HFFc6 (cell line): ENCODE results near the gene SETBP1. TPM values are rescaled to one million over a fixed set of nuclear protein-coding genes. Genes with fewer than 3 reads are reported as not detected.

ENCODE experiments used
- DNase-seq: peaks from one replicate; pipeline ENCODE4 v3.0.0-alpha.2; 2018
- H3K27ac Mint-ChIP-seq: 2 replicates; pipeline ENCODE4 v1.8.0; 2020; ENCODE audit warnings: mild to moderate bottlenecking, mixed read lengths
- H3K27me3 Mint-ChIP-seq: 2 replicates; pipeline ENCODE4 v1.8.0; 2021; ENCODE audit warnings: mild to moderate bottlenecking, moderate library complexity, mixed read lengths; ENCODE audit not compliant: insufficient read depth
- H3K36me3 Mint-ChIP-seq: 2 replicates; pipeline ENCODE4 v1.8.0; 2021; ENCODE audit warnings: low read depth, mixed read lengths
- H3K4me1 Mint-ChIP-seq: 2 replicates; pipeline ENCODE4 v1.8.0; 2020; ENCODE audit warnings: low read depth, mixed read lengths
- H3K4me3 Mint-ChIP-seq: 2 replicates; pipeline ENCODE4 v1.8.0; 2020; ENCODE audit warnings: mild to moderate bottlenecking, moderate library complexity, mixed read lengths
- H3K9me3 Mint-ChIP-seq: 2 replicates; pipeline ENCODE4 v1.8.0; 2020; ENCODE audit warnings: mild to moderate bottlenecking, mixed read lengths
- total RNA-seq, 6 experiments: library from RNA; stranded (reverse); fragmentation: NEBNext Ultra II Directional; extraction: Animal tissue kit (Norgen Biotek cat#: 25700); gene quantifications; 2 replicates in 1 of 6; 3 replicates in 5 of 6; pipeline ENCODE4 v1.2.3, GENCODE V29; 2021
- TF ChIP-seq, protein P1 (sequence below): fragments of 200-600 bp; sonication (generic); IDR thresholded peaks from 2 replicates; pipeline ENCODE4 v1.5.0; 2021; ENCODE audit warnings: antibody characterized with exemption, mild to moderate bottlenecking

SETBP1 gene
- total RNA-seq, 6 experiments from 2014 or later, result 0.03 to 0.40 (median 0.09) TPM

DNA sequence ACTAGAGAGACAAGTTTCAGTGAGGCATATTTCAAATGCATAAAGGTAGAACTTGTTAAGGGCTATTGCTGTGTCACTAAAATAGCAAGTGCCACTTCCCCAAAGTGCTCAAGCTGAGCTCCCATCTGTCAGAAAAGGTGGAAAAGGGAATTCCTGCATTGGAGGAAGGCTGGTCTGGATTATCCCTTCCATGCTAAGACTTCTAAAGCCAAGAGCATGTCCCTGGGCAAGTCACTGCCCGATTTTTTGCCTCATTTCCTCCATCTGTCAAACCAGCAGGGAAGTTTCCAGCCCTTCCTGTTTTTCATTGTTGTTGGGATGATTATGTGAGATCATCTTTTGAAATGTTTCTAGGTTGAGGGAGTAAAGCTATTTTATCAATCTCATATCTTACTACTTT lies 175.5 kb downstream of the SETBP1 start:
- H3K27me3 Mint-ChIP-seq, result peaks cover 6% of the 10 kb centered on the region; the same call in 1 of the 2 replicates
- DNase-seq, result no peak
- no peak overlapping the region for H3K4me3 Mint-ChIP-seq
- TF ChIP-seq, protein P1, sequence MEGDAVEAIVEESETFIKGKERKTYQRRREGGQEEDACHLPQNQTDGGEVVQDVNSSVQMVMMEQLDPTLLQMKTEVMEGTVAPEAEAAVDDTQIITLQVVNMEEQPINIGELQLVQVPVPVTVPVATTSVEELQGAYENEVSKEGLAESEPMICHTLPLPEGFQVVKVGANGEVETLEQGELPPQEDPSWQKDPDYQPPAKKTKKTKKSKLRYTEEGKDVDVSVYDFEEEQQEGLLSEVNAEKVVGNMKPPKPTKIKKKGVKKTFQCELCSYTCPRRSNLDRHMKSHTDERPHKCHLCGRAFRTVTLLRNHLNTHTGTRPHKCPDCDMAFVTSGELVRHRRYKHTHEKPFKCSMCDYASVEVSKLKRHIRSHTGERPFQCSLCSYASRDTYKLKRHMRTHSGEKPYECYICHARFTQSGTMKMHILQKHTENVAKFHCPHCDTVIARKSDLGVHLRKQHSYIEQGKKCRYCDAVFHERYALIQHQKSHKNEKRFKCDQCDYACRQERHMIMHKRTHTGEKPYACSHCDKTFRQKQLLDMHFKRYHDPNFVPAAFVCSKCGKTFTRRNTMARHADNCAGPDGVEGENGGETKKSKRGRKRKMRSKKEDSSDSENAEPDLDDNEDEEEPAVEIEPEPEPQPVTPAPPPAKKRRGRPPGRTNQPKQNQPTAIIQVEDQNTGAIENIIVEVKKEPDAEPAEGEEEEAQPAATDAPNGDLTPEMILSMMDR, result no peak
- no peaks in the 10 kb centered on the region; the same call in 1 of the 2 replicates for H3K9me3 Mint-ChIP-seq
- H3K4me1 Mint-ChIP-seq, result no peaks in the 10 kb centered on the region
- no peak overlapping the region for H3K27ac Mint-ChIP-seq
- no peaks in the 10 kb centered on the region for H3K36me3 Mint-ChIP-seq

DNA sequence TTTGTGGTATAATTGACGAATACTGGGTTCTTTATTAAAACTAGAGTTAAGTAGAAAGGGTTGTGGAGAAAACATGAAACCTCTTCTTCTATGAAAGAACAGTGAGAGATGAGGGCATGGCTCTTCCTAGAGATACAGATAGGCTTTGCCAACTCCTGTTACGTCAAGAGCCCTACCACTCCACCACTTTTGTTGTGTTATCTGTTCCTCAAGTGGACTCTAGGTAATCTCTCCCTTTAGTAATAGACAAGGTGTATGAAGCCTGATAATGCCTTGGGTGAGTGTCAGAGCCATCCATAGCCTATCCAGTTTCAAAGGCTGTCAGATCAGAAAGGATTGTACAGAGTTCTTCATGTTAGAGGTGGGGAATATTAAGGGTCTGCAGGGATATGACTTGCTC lies 176.4 kb downstream of the SETBP1 start:
- Mint-ChIP-seq H3K4me1 (no peaks in the 10 kb centered on the region), H3K27ac (no peak overlapping the region), H3K4me3 (no peak overlapping the region), H3K27me3 (peaks cover 6% of the 10 kb centered on the region; the same call in 1 of the 2 replicates), H3K36me3 (no peaks in the 10 kb centered on the region), H3K9me3 (no peaks in the 10 kb centered on the region; the same call in 1 of the 2 replicates)
- TF ChIP-seq, protein P1, result no peak
- DNase-seq, result no peak

DNA sequence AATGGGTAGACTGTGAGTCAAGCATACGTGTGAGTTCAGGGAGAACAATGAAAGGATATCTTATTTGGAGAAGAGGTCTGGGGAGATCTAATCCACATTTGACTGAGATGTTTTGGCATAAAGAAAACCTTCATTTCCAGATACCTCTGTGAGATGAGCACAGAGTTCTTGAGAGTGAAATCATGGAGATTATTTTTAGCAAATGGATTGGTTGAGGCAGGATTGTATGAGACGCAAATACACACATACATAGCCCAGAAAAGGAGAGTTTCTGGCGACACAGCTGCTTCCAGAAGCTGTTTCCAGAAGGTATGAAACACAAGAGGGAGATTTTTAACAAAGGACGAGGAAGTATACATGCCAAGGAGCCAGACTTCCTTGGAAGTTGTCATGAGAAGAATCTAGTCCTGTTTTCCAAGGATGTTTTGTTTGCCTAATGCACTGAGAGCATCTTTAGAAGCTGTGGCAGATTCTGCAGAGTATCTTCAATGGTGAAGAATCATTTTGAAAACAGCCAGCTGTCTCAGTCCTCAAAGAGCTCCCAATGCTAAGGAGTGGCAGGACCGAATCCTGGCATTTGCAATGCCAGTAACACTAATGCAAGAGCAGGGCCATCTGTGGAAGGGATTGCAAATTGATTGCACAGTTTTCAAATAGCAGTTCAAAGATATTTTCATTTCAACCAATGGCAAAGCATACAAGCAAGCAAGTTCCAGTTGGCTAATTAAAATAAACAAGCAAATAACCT lies 177.2 kb downstream of the SETBP1 start:
- Mint-ChIP-seq H3K36me3 (no peaks in the 10 kb centered on the region), H3K4me1 (no peaks in the 10 kb centered on the region), H3K4me3 (no peak overlapping the region), H3K27ac (no peak overlapping the region), H3K27me3 (peaks cover 5% of the 10 kb centered on the region; the same call in 1 of the 2 replicates), H3K9me3 (no peaks in the 10 kb centered on the region; the same call in 1 of the 2 replicates)
- TF ChIP-seq, protein P1, result no peak
- no peak for DNase-seq

DNA sequence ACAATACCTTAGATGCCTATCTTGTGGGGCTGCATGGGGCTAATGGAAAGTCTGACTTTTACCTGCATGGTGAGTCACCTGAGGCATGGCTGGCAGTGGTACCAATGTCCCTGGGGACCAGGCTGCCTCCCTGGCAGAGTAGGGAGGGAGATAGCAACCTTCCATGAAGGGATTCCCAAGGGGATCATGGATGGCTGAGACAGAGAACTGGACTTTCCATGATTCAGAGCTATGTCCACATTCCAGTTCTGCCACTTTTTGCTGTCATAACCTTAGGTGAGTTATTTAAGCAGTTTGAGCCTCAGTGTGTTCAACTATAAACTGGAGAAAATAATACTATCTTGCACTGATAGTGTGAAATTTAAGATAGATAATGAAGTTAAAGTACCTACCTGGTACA lies 178.6 kb downstream of the SETBP1 start:
- TF ChIP-seq, protein P1, result no peak
- H3K4me1 Mint-ChIP-seq, result no peaks in the 10 kb centered on the region
- no peak overlapping the region for H3K4me3 Mint-ChIP-seq
- H3K9me3 Mint-ChIP-seq, result no peaks in the 10 kb centered on the region; the same call in 1 of the 2 replicates
- no peak overlapping the region for H3K27ac Mint-ChIP-seq
- no peak for DNase-seq
- H3K27me3 Mint-ChIP-seq, result peaks cover 1% of the 10 kb centered on the region; the same call in 1 of the 2 replicates
- H3K36me3 Mint-ChIP-seq, result no peaks in the 10 kb centered on the region

DNA sequence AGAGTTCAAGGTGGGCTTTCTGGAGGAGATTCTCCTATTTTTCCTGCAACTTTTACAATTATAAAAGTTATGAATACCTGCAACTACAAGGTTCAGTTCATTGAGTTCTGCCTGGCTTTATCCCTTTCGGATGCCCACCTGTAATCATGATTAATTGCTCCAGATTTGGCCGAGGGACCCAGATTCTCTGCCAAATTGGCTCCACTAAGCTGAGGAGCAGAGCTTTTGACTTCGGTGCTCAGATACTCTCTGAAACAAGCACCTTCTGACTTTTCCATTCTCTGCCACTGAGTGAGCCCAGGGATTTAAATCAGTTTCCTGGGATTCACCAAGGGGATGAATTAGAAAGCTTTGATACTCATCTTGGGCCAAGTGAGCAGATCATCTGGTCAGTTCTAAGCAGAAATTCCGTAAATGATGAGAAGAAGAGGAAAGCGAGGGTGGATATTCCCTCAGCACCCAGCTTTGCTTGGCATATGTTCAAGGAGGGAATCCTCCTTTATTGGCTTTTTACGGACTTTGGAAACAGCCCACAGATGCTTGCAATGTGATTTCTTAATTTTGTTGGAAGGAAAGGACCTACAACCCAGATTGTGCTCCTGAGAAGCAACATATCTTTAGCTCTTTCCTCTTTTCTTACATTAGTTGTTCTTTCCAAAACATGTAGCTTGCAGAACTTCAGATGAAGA lies 179.2 kb downstream of the SETBP1 start:
- Mint-ChIP-seq H3K9me3 (no peaks in the 10 kb centered on the region; the same call in 1 of the 2 replicates), H3K36me3 (no peaks in the 10 kb centered on the region), H3K4me1 (no peaks in the 10 kb centered on the region), H3K4me3 (no peak overlapping the region), H3K27me3 (no peaks in the 10 kb centered on the region; the same call in 1 of the 2 replicates), H3K27ac (no peak overlapping the region)
- TF ChIP-seq, protein P1, result no peak
- no peak for DNase-seq
